ENCODE results near the gene PIP5K1B. TPM values are rescaled to one million over a fixed set of nuclear protein-coding genes. Genes with fewer than 3 reads are reported as not detected.

Gene PIP5K1B
- total and polyA plus RNA-seq, 10 of the 15 experiments (the other 5 are each of a cell fraction or from before 2014, with no cell fraction given): 6.8 to 16.3 (median 10.6) TPM

DNA sequence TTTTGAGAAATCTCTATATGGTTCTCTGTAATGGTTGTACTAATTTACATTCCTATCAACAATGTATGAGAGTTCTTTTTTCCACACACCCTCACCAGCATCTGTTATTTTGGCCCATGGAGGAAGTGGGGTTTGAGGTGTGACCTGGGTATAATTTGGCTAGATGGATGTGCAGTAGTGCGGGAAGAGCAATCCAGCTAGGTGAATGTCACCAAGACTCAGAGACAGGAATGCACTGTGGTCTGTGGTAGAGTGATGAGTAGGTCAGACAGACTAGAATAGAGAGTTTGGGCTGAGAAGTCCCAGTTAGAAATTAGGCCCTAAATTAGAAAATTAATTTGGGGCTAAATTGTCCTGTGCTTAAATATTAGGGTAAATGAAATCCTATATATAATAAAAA, 32.8 kb upstream of the PIP5K1B start:
- intact Hi-C loops (cut with micrococcal nuclease; ENCODE audit: unreplicated experiment) (no loop called here), in situ Hi-C loops (cut with MboI) (no loop called here)
- H3K4me2 ChIP-seq (ENCODE audit: control insufficient read depth, insufficient read depth): no peak overlapping the region
- FAIRE-seq (no peak), ATAC-seq (peak; percentile 41; the same call in 1 of the 3 replicates), DNase-seq (ENCODE audit: low read depth, low spot score) (no peak)
- no TSS peak for BruUV-seq (replicated peaks)
- no peaks in the 10 kb centered on the region for H3K4me1 ChIP-seq (ENCODE audit: control insufficient read depth, insufficient read depth, low read length)
- WGBS (ENCODE audit: insufficient coverage, insufficient replicate concordance, low lambda C conversion rate, missing lambda C conversion rate): 100% methylated on average over 1 of the region's 1 CpG
- no peaks in the 10 kb centered on the region for H3K27me3 ChIP-seq (replicated peaks in 1 of 2; ENCODE audit: control insufficient read depth in 2 of 2, insufficient read depth in 2 of 2, low read length in 1 of 2)
- H4K20me1 ChIP-seq (ENCODE audit: control insufficient read depth, insufficient read depth): no peaks in the 10 kb centered on the region
- ChIA-PET POLR2A (no interaction called here), CTCF (interaction anchor here (1.1 to 3.2 kb wide), 8 partner anchors 10 to 327 kb away, joined by 3 to 19 read pairs (median 3); no protein-coding TSS in a partner anchor), SMC1A (ENCODE audit: uncharacterized antibody, unreplicated experiment) (interaction anchor here (1.0 to 7.6 kb wide), 5 partner anchors 12 to 327 kb away, joined by 3 to 39 read pairs (median 4); no protein-coding TSS in a partner anchor), RAD21 (ENCODE audit: unreplicated experiment) (no interaction called here)
- no peak overlapping the region for H3K4me3 ChIP-seq
- no peak overlapping the region for H3K9ac ChIP-seq (ENCODE audit: control insufficient read depth, insufficient read depth, low read length)
- H3K36me3 ChIP-seq (ENCODE audit: control insufficient read depth in 2 of 2, insufficient read depth in 2 of 2, low read length in 1 of 2): no peaks in the 10 kb centered on the region
- no peak overlapping the region for H3K27ac ChIP-seq (ENCODE audit: control insufficient read depth, insufficient read depth)
- TF ChIP-seq MXI1 (IDR thresholded peaks at IDR 0.05; ENCODE audit: low read depth, low read length) (no peak), TBL1XR1 (IDR thresholded peaks at IDR 0.05; ENCODE audit: low read depth, low read length) (no peak), NFXL1 (IDR thresholded peaks at IDR 0.05; ENCODE audit: borderline replicate concordance) (no peak), RUNX3 (IDR thresholded peaks at IDR 0.05; ENCODE audit: low read length) (peak; percentile 45; the same call in 1 of the 2 replicates), RAD51 (IDR thresholded peaks at IDR 0.05) (no peak)
- no peaks in the 10 kb centered on the region for H3K9me3 ChIP-seq (replicated peaks; ENCODE audit: control insufficient read depth, insufficient read depth, low read length)
- H3K79me2 ChIP-seq (ENCODE audit: control insufficient read depth, insufficient read depth, low read length): no peaks in the 10 kb centered on the region
- no peak overlapping the region for H2AFZ ChIP-seq (ENCODE audit: control insufficient read depth, low read depth, low read length)

DNA sequence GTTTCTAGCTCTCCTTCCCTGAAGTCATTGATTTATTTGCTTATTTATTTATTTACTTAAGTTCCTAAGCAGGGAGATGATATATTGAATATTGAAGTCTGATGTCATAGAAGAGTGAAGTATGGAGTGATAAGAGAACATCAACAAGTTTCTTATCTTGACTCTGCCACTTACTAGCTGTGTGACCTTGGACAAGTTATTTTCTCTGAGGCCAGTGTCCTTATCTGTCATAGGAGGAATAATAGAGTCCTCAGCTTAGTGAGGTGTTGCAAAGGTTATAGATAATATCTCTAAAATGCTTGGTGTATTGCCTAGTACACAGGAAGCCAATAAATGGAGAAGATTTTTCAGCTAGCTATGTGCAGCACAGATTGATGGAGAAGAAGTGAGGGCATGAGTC, 32.4 kb upstream of the PIP5K1B start:
- FAIRE-seq: no peak
- CTCF ChIA-PET: interaction anchor here (0.7 to 3.2 kb wide), 8 partner anchors 8 to 327 kb away, joined by 3 to 19 read pairs (median 4); no protein-coding TSS in a partner anchor

More for the DNA sequence above, 32.4 kb upstream of the PIP5K1B start:
- Histone ChIP-seq H3K27ac (ENCODE audit: control insufficient read depth, insufficient read depth) (no peak overlapping the region), H3K9me3 (replicated peaks; ENCODE audit: control insufficient read depth, insufficient read depth, low read length) (no peaks in the 10 kb centered on the region), H3K4me1 (ENCODE audit: control insufficient read depth, insufficient read depth, low read length) (no peaks in the 10 kb centered on the region), H3K27me3 (replicated peaks in 1 of 2; ENCODE audit: control insufficient read depth in 2 of 2, insufficient read depth in 2 of 2, low read length in 1 of 2) (no peaks in the 10 kb centered on the region), H3K4me3 (no peak overlapping the region), H2AFZ (ENCODE audit: control insufficient read depth, low read depth, low read length) (no peak overlapping the region), H3K4me2 (ENCODE audit: control insufficient read depth, insufficient read depth) (no peak overlapping the region), H3K9ac (ENCODE audit: control insufficient read depth, insufficient read depth, low read length) (no peak overlapping the region), H3K36me3 (ENCODE audit: control insufficient read depth in 2 of 2, insufficient read depth in 2 of 2, low read length in 1 of 2) (no peaks in the 10 kb centered on the region), H4K20me1 (ENCODE audit: control insufficient read depth, insufficient read depth) (no peaks in the 10 kb centered on the region), H3K79me2 (ENCODE audit: control insufficient read depth, insufficient read depth, low read length) (no peaks in the 10 kb centered on the region)
- in situ Hi-C loops (cut with MboI): no loop called here
- TF ChIP-seq, protein P1, sequence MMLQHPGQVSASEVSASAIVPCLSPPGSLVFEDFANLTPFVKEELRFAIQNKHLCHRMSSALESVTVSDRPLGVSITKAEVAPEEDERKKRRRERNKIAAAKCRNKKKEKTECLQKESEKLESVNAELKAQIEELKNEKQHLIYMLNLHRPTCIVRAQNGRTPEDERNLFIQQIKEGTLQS (IDR thresholded peaks at IDR 0.05; ENCODE audit: borderline replicate concordance, extremely low read depth, low read depth, low read length): no peak
- TF ChIP-seq NR2F1 (conservative IDR thresholded peaks at IDR 0.05) (no peak), RELA (IDR thresholded peaks at IDR 0.05; ENCODE audit: borderline replicate concordance, partially characterized antibody) (no peak), POLR2A (IDR thresholded peaks at IDR 0.05; ENCODE audit: low read depth, low read length) (no peak), ASH2L (IDR thresholded peaks at IDR 0.05; ENCODE audit: borderline replicate concordance, low read depth) (no peak), RFX5 (IDR thresholded peaks at IDR 0.05; ENCODE audit: low read depth, low read length) (no peak), STAT1 (conservative IDR thresholded peaks at IDR 0.05) (no peak), LARP7 (IDR thresholded peaks at IDR 0.05) (no peak), POLR2AphosphoS2 (IDR thresholded peaks at IDR 0.05; ENCODE audit: low read depth, low read length) (no peak), FOS (IDR thresholded peaks at IDR 0.05; ENCODE audit: borderline replicate concordance, extremely low read depth, insufficient read length) (no peak)
- TF ChIP-seq, protein P2, sequence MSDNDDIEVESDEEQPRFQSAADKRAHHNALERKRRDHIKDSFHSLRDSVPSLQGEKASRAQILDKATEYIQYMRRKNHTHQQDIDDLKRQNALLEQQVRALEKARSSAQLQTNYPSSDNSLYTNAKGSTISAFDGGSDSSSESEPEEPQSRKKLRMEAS (IDR thresholded peaks at IDR 0.05; ENCODE audit: low read depth, low read length): no peak
- TF ChIP-seq, protein P3, sequence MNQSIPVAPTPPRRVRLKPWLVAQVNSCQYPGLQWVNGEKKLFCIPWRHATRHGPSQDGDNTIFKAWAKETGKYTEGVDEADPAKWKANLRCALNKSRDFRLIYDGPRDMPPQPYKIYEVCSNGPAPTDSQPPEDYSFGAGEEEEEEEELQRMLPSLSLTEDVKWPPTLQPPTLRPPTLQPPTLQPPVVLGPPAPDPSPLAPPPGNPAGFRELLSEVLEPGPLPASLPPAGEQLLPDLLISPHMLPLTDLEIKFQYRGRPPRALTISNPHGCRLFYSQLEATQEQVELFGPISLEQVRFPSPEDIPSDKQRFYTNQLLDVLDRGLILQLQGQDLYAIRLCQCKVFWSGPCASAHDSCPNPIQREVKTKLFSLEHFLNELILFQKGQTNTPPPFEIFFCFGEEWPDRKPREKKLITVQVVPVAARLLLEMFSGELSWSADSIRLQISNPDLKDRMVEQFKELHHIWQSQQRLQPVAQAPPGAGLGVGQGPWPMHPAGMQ (IDR thresholded peaks at IDR 0.05; ENCODE audit: borderline replicate concordance): no peak
- ATAC-seq (no peak), DNase-seq (ENCODE audit: low read depth, low spot score) (no peak)
- POLR2A ChIA-PET: interaction anchor here (0.7 kb wide), 1 partner anchor 81 kb away, joined by 3 read pairs; no protein-coding TSS in a partner anchor
- BruUV-seq (replicated peaks): no TSS peak
- RAD21 ChIA-PET (ENCODE audit: unreplicated experiment): interaction anchor here (1.0 kb wide), 1 partner anchor 10 kb away, joined by 3 read pairs; no protein-coding TSS in a partner anchor
- intact Hi-C loops (cut with micrococcal nuclease; ENCODE audit: unreplicated experiment): no loop called here
- SMC1A ChIA-PET (ENCODE audit: uncharacterized antibody, unreplicated experiment): interaction anchor here (0.6 to 7.6 kb wide), 5 partner anchors 12 to 327 kb away, joined by 3 to 39 read pairs (median 4); no protein-coding TSS in a partner anchor
